GM12878 (cell line): ENCODE measurements around the gene IGFLR1. TPM values are rescaled to one million over a fixed set of nuclear protein-coding genes. Genes with fewer than 3 reads are reported as not detected.

Experiments
- CBX5 ChIP-seq: sonication (generic); IDR thresholded peaks from 2 replicates; pipeline ENCODE4 v1.6.1; 2016; ENCODE audit warnings: low read depth, moderate library complexity, mild to moderate bottlenecking, inconsistent platforms
- FOXM1 ChIP-seq: IDR thresholded peaks from 2 replicates; pipeline ENCODE4 v1.6.1; 2012; ENCODE audit warnings: low read depth, mild to moderate bottlenecking, inconsistent platforms, low read length, moderate library complexity
- HDAC6 ChIP-seq: fragments of 200-600 bp; sonication (generic); IDR thresholded peaks from one replicate; pipeline ENCODE4 v1.8.0; 2017; ENCODE audit warnings: antibody characterized with exemption; ENCODE audit not compliant: unreplicated experiment
- IRF4 ChIP-seq: IDR thresholded peaks from 2 replicates; pipeline ENCODE4 v1.6.1; 2011; ENCODE audit warnings: low read depth, low read length
- MAX ChIP-seq: IDR thresholded peaks from 2 replicates; pipeline ENCODE4 v1.6.1; 2012; ENCODE audit warnings: low read depth, low read length, improper control_type of control experiment
- MEF2B ChIP-seq: fragments of 450-650 bp; IDR thresholded peaks from 2 replicates; pipeline ENCODE4 v1.6.1; 2018; ENCODE audit warnings: mild to moderate bottlenecking, moderate library complexity; ENCODE audit not compliant: partially characterized antibody, poor library complexity, severe bottlenecking
- MLLT1 ChIP-seq: fragments of 450-650 bp; IDR thresholded peaks from 2 replicates; pipeline ENCODE4 v1.6.1; 2016; ENCODE audit warnings: mild to moderate bottlenecking
- MYC ChIP-seq: IDR thresholded peaks from 2 replicates; pipeline ENCODE4 v1.6.1; 2011; ENCODE audit warnings: mild to moderate bottlenecking, low read length, moderate library complexity, inconsistent platforms; ENCODE audit not compliant: insufficient read depth, insufficient replicate concordance, insufficient read length, severe bottlenecking
- NBN ChIP-seq: fragments of 450-650 bp; IDR thresholded peaks from 2 replicates; pipeline ENCODE4 v1.6.1; 2016
- NFIC ChIP-seq: IDR thresholded peaks from 2 replicates; pipeline ENCODE4 v1.6.1; 2012; ENCODE audit warnings: low read depth, mild to moderate bottlenecking, inconsistent platforms, low read length, moderate library complexity
- NR2C1 ChIP-seq: fragments of 450-650 bp; IDR thresholded peaks from 2 replicates; pipeline ENCODE4 v1.6.1; 2017; ENCODE audit warnings: antibody characterized with exemption, mild to moderate bottlenecking, moderate library complexity
- RCOR1 ChIP-seq: conservative IDR thresholded peaks from 2 replicates; pipeline ENCODE4 v1.6.1; 2012; ENCODE audit warnings: low read depth, low read length, improper control_type of control experiment
- SKIL ChIP-seq: fragments of 450-650 bp; IDR thresholded peaks from 2 replicates; pipeline ENCODE4 v1.6.1; 2017; ENCODE audit warnings: mild to moderate bottlenecking, low read depth, inconsistent platforms; ENCODE audit not compliant: poor library complexity, severe bottlenecking
- WRNIP1 ChIP-seq: IDR thresholded peaks from 2 replicates; pipeline ENCODE4 v1.6.1; 2011; ENCODE audit warnings: low read depth, low read length, improper control_type of control experiment, borderline replicate concordance
- ZBED1 ChIP-seq: IDR thresholded peaks from 2 replicates; pipeline ENCODE4 v1.6.1; 2016; ENCODE audit warnings: borderline replicate concordance
- polyA plus RNA-seq, 11 experiments: library from polyadenylated mRNA; depleted of rRNA in 4 of 11; unstranded in 6 of 11; stranded (reverse) in 5 of 11; fragments of >200 nt; fragmentation: Nextera tagmentation in 4 of 11; fragmentation: Illumina TruSeq in 1 of 11; extraction: Ambion mirVana in 4 of 11; extraction: Trizol in 1 of 11; gene quantifications; 1 replicate in 1 of 11; 2 replicates in 10 of 11; pipeline versions ENCODE4 v1.2.1 to v1.2.3, GENCODE V29; 2011 to 2016; ENCODE audit warnings: inconsistent platforms in 2 of 11, missing spikeins in 2 of 11, low read depth in 1 of 11
- total RNA-seq, 4 experiments: library from RNA; depleted of rRNA in 3 of 4; stranded (reverse); fragments of >200 nt in 3 of 4; fragmentation: Illumina TruSeq in 1 of 4; extraction: Trizol in 1 of 4; gene quantifications; 2 replicates each; pipeline versions ENCODE4 v1.2.1 to v1.2.3, GENCODE V29; 2013 to 2021
- TF ChIP-seq, protein P1 (sequence below): IDR thresholded peaks from 2 replicates; pipeline ENCODE4 v1.6.1; 2011; ENCODE audit warnings: low read depth, low read length, improper control_type of control experiment, borderline replicate concordance
- TF ChIP-seq, protein P2 (sequence below): fragments of 450-650 bp; IDR thresholded peaks from 2 replicates; pipeline ENCODE4 v1.6.1; 2016; ENCODE audit warnings: mild to moderate bottlenecking, moderate library complexity, borderline replicate concordance
- TF ChIP-seq, protein P3 (sequence below): IDR thresholded peaks from 2 replicates; pipeline ENCODE4 v1.6.1; 2011; ENCODE audit warnings: mild to moderate bottlenecking, low read depth, low read length, moderate library complexity; ENCODE audit not compliant: insufficient replicate concordance

The IGFLR1 gene
- total and polyA plus RNA-seq, 10 of the 15 experiments (the other 5 are each of a cell fraction or from before 2014, with no cell fraction given): 2.5 to 39.9 (median 24.8) TPM

GRCh38 chr19:35716801-35717664 lies 25.2 kb downstream of the IGFLR1 start (continued):
- no peak; the same call in 1 of the 2 replicates for TF ChIP-seq MAX
- no peak for TF ChIP-seq ZBED1
- TF ChIP-seq, protein P1, sequence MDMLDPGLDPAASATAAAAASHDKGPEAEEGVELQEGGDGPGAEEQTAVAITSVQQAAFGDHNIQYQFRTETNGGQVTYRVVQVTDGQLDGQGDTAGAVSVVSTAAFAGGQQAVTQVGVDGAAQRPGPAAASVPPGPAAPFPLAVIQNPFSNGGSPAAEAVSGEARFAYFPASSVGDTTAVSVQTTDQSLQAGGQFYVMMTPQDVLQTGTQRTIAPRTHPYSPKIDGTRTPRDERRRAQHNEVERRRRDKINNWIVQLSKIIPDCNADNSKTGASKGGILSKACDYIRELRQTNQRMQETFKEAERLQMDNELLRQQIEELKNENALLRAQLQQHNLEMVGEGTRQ: no peak
- TF ChIP-seq FOXM1: no peak; the same call in 1 of the 2 replicates
- TF ChIP-seq, protein P2, sequence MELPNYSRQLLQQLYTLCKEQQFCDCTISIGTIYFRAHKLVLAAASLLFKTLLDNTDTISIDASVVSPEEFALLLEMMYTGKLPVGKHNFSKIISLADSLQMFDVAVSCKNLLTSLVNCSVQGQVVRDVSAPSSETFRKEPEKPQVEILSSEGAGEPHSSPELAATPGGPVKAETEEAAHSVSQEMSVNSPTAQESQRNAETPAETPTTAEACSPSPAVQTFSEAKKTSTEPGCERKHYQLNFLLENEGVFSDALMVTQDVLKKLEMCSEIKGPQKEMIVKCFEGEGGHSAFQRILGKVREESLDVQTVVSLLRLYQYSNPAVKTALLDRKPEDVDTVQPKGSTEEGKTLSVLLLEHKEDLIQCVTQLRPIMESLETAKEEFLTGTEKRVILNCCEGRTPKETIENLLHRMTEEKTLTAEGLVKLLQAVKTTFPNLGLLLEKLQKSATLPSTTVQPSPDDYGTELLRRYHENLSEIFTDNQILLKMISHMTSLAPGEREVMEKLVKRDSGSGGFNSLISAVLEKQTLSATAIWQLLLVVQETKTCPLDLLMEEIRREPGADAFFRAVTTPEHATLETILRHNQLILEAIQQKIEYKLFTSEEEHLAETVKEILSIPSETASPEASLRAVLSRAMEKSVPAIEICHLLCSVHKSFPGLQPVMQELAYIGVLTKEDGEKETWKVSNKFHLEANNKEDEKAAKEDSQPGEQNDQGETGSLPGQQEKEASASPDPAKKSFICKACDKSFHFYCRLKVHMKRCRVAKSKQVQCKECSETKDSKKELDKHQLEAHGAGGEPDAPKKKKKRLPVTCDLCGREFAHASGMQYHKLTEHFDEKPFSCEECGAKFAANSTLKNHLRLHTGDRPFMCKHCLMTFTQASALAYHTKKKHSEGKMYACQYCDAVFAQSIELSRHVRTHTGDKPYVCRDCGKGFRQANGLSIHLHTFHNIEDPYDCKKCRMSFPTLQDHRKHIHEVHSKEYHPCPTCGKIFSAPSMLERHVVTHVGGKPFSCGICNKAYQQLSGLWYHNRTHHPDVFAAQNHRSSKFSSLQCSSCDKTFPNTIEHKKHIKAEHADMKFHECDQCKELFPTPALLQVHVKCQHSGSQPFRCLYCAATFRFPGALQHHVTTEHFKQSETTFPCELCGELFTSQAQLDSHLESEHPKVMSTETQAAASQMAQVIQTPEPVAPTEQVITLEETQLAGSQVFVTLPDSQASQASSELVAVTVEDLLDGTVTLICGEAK: peak; percentile 80; the same call in 1 of the 2 replicates
- peak; percentile 93 for TF ChIP-seq NBN
- no peak for TF ChIP-seq HDAC6
- TF ChIP-seq MEF2B: no peak
- peak; percentile 86; the same call in 1 of the 2 replicates for TF ChIP-seq NR2C1
- TF ChIP-seq, protein P3, sequence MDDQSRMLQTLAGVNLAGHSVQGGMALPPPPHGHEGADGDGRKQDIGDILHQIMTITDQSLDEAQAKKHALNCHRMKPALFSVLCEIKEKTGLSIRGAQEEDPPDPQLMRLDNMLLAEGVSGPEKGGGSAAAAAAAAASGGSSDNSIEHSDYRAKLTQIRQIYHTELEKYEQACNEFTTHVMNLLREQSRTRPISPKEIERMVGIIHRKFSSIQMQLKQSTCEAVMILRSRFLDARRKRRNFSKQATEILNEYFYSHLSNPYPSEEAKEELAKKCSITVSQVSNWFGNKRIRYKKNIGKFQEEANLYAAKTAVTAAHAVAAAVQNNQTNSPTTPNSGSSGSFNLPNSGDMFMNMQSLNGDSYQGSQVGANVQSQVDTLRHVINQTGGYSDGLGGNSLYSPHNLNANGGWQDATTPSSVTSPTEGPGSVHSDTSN: no peak
- peak; percentile 85 for TF ChIP-seq MLLT1
- TF ChIP-seq RCOR1: 0 out of 2 replicates have a peak, but pooled peaks have one; percentile 11
- no peak for TF ChIP-seq MYC
- TF ChIP-seq NFIC: no peak
- TF ChIP-seq SKIL: peak; percentile 29
- TF ChIP-seq IRF4: no peak
- TF ChIP-seq CBX5: no peak
- no peak for TF ChIP-seq WRNIP1
